HG03095 (cell line): ENCODE results near the gene CARD10.

Experiments
- ATAC-seq: cut with Tn5 transposase; IDR thresholded peaks from one replicate; pipeline ENCODE4 v1.9.1; 2021; ENCODE audit warnings: moderate library complexity; ENCODE audit not compliant: unreplicated experiment

CARD10 gene

GRCh38 chr22:37491106-37491505 is 28.1 kb downstream of the CARD10 start:
- no peak for ATAC-seq

- no peak for ATAC-seq
Observed at GRCh38 chr22:37489983-37490382, 29.2 kb downstream of the CARD10 start.

- ATAC-seq: no peak
Observed at GRCh38 chr22:37488337-37489135, 30.7 kb downstream of the CARD10 start.

- no peak for ATAC-seq
Observed at GRCh38 chr22:37487571-37487970, 31.6 kb downstream of the CARD10 start.

GRCh38 chr22:37487129-37487528 is 32.1 kb downstream of the CARD10 start:
- no peak for ATAC-seq

GRCh38 chr22:37486224-37486845 is 32.9 kb downstream of the CARD10 start, which contains the start of gene MFNG:
TSS of gene MFNG (minus strand) at chr22:37486384. CDS start at chr22:37486177, 207 bp downstream.
- ATAC-seq: peak; percentile 52

- peak; percentile 2 for ATAC-seq
Observed at GRCh38 chr22:37485395-37486223, 33.6 kb downstream of the CARD10 start.

GRCh38 chr22:37484480-37485394 is 34.5 kb downstream of the CARD10 start:
- no peak for ATAC-seq

GRCh38 chr22:37483050-37483449 is 36.2 kb downstream of the CARD10 start:
- ATAC-seq: no peak

GRCh38 chr22:37482244-37482643 is 37.0 kb downstream of the CARD10 start:
- ATAC-seq: no peak

- no peak for ATAC-seq
Observed at GRCh38 chr22:37481347-37481907, 37.8 kb downstream of the CARD10 start.

- no peak for ATAC-seq
Observed at GRCh38 chr22:37480387-37481346, 38.5 kb downstream of the CARD10 start.

- ATAC-seq: no peak
Observed at GRCh38 chr22:37479196-37479595, 40.0 kb downstream of the CARD10 start.

GRCh38 chr22:37476389-37477329 is 42.6 kb downstream of the CARD10 start:
- ATAC-seq: no peak

- no peak for ATAC-seq
Observed at GRCh38 chr22:37474447-37475090, 44.6 kb downstream of the CARD10 start.

GRCh38 chr22:37473437-37473946 is 45.7 kb downstream of the CARD10 start:
- no peak for ATAC-seq

- ATAC-seq: no peak
Observed at GRCh38 chr22:37472418-37473006, 46.7 kb downstream of the CARD10 start.
